RWPE2 (cell line): ENCODE measurements around the gene NDRG3.
A peak's percentile ranks its signal among the peaks of the same experiment; 100 is the strongest.

ENCODE experiments used
- ATAC-seq: fragments of 200-7000 bp; cut with Tn5 transposase; 3 replicates; pipeline ENCODE4 v1.9.1; 2021; ENCODE audit warnings: low read depth
- DNase-seq: peaks from one replicate; pipeline ENCODE4 v3.0.0-alpha.2; 2020; ENCODE audit warnings: low spot score
- H3K27ac ChIP-seq: fragments of 450-650 bp; 2 replicates; pipeline ENCODE4 v1.5.1; 2017; ENCODE audit warnings: mild to moderate bottlenecking; ENCODE audit not compliant: poor library complexity, severe bottlenecking
- H3K27me3 ChIP-seq: fragments of 250-450 bp; sonication (Bioruptor Pico); 2 replicates; pipeline ENCODE4 v1.5.1; 2021; ENCODE audit warnings: mild to moderate bottlenecking, moderate library complexity; ENCODE audit not compliant: insufficient read depth, poor library complexity, severe bottlenecking
- H3K36me3 ChIP-seq: fragments of 250-450 bp; sonication (Bioruptor Pico); 2 replicates; pipeline ENCODE4 v1.5.1; 2020; ENCODE audit warnings: low read depth, mild to moderate bottlenecking, moderate library complexity
- H3K4me1 ChIP-seq: fragments of 250-450 bp; sonication (Bioruptor Pico); 2 replicates; pipeline ENCODE4 v1.5.1; 2021; ENCODE audit warnings: mild to moderate bottlenecking, moderate library complexity; ENCODE audit not compliant: insufficient read depth, poor library complexity, severe bottlenecking
- H3K4me3 ChIP-seq: fragments of 250-450 bp; sonication (Bioruptor Pico); 2 replicates; pipeline ENCODE4 v1.5.1; 2021; ENCODE audit warnings: mild to moderate bottlenecking, moderate library complexity; ENCODE audit not compliant: severe bottlenecking
- H3K9me3 ChIP-seq: fragments of 250-450 bp; sonication (Bioruptor Pico); 2 replicates; pipeline ENCODE4 v1.5.1; 2021; ENCODE audit warnings: mild to moderate bottlenecking, moderate library complexity; ENCODE audit not compliant: severe bottlenecking
- TF ChIP-seq, protein P1 (sequence below): fragments of 450-650 bp; IDR thresholded peaks from one replicate; pipeline ENCODE4 v1.5.1; 2017; ENCODE audit warnings: mild to moderate bottlenecking, moderate library complexity; ENCODE audit not compliant: poor library complexity, severe bottlenecking

The NDRG3 gene

DNA sequence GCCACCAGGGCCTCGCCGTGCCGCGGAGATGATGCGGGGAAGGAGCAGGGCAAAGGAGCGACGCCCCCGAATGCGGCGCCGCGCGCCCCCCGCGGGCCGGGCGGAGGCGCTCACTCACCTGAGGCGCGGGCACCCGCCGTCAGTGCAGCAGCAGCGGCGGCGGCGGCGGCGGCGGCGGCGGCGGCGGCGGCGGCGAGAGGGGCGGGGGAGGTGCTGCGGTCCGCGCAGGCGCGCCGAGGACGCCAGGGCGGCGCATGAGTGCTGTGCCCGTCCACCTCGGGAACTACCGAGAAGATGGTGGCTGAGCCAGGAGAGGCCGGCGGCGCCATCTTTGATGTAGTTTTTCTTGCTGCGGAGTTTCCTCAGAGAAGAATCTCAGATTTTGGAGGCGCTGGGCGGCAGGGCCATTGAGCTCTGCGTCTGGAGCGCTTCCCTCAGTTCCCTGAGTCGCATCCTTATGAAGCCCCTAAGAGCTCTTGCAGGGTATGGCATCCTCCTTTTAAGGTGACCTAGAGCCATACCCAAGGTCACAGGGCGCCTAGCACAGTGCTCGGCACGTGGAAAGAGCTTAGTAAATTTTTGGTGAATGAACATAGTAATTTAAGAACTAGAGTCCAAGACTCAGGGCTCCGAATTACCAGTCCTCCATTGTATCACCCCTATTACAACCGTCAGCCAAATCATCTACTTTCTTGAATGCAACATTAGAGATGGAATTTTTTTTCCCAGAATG lies at the start of gene NDRG3:
TSS of gene NDRG3 (minus strand) at position 164 of the 733 bp plus-strand sequence. CDS start 24,355 bp downstream, outside the sequence.
- peaks cover 5% of the 10 kb centered on the region for H3K4me1 ChIP-seq
- TF ChIP-seq, protein P1, sequence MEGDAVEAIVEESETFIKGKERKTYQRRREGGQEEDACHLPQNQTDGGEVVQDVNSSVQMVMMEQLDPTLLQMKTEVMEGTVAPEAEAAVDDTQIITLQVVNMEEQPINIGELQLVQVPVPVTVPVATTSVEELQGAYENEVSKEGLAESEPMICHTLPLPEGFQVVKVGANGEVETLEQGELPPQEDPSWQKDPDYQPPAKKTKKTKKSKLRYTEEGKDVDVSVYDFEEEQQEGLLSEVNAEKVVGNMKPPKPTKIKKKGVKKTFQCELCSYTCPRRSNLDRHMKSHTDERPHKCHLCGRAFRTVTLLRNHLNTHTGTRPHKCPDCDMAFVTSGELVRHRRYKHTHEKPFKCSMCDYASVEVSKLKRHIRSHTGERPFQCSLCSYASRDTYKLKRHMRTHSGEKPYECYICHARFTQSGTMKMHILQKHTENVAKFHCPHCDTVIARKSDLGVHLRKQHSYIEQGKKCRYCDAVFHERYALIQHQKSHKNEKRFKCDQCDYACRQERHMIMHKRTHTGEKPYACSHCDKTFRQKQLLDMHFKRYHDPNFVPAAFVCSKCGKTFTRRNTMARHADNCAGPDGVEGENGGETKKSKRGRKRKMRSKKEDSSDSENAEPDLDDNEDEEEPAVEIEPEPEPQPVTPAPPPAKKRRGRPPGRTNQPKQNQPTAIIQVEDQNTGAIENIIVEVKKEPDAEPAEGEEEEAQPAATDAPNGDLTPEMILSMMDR = peak; percentile 77
- H3K36me3 ChIP-seq = peaks cover 6% of the 10 kb centered on the region; the same call in 1 of the 2 replicates
- peak; percentile 91 for ATAC-seq
- DNase-seq = peak; percentile 100
- peak within 1 kb of the TSS; percentile 10 for H3K27ac ChIP-seq
- no peaks in the 10 kb centered on the region for H3K27me3 ChIP-seq
- H3K9me3 ChIP-seq = no peaks in the 10 kb centered on the region
- H3K4me3 ChIP-seq = peak within 1 kb of the TSS; percentile 63

DNA sequence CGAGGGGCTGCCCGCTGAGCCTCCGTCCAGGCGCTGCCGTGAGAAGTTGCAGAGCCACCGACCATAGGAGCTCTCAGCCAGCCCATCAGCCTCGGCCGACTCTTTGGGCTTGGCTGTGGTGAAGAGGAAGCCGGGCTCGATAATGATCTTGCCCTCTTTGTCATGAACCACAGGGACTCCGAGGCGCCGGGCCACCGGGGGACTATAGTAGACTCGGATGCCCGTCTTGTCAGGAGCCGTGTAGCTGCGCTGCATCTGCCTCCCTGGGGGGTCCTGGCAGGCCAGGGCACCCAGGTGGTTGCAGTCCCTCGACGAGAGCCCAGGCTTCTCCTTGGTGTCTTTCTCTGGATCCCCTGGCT lies 48.2 kb upstream of the NDRG3 start:
- TF ChIP-seq, protein P1 = no peak
- ATAC-seq (no peak), DNase-seq (peak; percentile 89)
- Histone ChIP-seq H3K36me3 (peaks cover 100% of the 10 kb centered on the region), H3K4me1 (no peaks in the 10 kb centered on the region), H3K4me3 (no peak overlapping the region), H3K27me3 (no peaks in the 10 kb centered on the region), H3K27ac (no peak overlapping the region), H3K9me3 (no peaks in the 10 kb centered on the region)

DNA sequence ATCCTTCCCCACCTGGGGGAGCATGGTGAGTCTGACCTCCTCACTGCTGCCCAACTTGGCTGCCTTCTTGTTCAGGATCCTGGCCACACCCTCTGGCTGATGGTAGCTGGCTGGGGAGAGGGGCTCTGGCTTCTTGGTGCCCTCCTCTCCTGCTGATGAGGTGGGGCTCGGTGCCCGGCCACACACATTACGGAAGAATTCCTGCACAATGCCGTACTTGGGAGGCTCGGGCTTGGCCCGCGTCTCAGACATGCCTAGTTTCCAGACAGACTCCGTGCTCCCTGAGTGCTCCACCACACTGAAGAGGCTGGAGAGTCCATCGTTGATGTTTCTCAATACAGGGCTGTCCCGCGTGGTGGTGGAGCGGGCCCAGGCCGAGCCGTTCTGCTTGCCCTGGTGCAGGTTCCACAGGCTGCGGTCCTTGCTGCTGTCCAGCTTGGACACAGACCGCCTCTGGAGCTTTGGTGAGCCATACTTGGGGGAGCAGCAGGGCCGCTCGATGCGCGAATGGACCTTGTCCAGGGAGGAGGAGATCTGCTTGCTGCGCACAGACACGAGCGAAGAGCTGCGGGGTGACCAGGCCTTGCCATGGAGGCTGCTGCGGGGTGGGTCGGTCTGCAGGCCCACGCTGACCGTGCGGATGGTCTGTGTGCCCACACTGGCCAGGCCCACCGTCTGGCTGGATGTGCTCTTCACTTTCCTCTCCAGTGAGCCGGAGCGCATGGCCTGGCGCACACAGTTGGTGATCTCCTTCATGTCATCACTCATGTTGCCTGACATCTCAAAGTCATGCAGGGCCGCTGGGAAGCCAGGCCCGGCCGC lies 47.6 kb upstream of the NDRG3 start:
- no peaks in the 10 kb centered on the region for H3K4me1 ChIP-seq
- ATAC-seq (no peak), DNase-seq (peak; percentile 85)
- TF ChIP-seq, protein P1 = no peak
- peaks cover 98% of the 10 kb centered on the region for H3K36me3 ChIP-seq
- H3K27me3 ChIP-seq = no peaks in the 10 kb centered on the region
- H3K4me3 ChIP-seq = no peak overlapping the region
- no peaks in the 10 kb centered on the region for H3K9me3 ChIP-seq
- no peak overlapping the region for H3K27ac ChIP-seq

DNA sequence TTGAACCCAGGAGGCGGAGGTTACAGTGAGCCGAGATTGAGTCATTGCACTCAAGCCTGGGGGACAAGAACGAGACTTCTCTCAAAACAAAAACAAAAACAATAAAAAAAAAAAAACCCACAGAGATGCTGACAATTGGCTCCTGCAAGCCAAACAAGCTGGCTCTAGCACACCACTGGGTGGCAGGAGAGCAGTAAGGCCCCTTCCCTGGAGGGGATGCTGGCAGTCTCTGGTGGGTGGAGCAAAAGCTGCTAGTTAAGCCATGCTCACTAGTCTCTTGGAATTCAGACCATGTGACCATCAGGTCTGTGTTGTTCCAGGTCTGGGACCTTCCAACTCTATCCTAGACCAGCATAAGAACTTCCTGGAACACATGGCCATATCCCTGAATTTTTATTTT lies 46.5 kb upstream of the NDRG3 start:
- H3K9me3 ChIP-seq = no peaks in the 10 kb centered on the region
- no peak overlapping the region for H3K27ac ChIP-seq
- ATAC-seq (peak; percentile 80), DNase-seq (no peak)
- H3K4me1 ChIP-seq = no peaks in the 10 kb centered on the region
- no peaks in the 10 kb centered on the region for H3K27me3 ChIP-seq
- no peak overlapping the region for H3K4me3 ChIP-seq
- peaks cover 94% of the 10 kb centered on the region for H3K36me3 ChIP-seq
- TF ChIP-seq, protein P1 = peak; percentile 79

DNA sequence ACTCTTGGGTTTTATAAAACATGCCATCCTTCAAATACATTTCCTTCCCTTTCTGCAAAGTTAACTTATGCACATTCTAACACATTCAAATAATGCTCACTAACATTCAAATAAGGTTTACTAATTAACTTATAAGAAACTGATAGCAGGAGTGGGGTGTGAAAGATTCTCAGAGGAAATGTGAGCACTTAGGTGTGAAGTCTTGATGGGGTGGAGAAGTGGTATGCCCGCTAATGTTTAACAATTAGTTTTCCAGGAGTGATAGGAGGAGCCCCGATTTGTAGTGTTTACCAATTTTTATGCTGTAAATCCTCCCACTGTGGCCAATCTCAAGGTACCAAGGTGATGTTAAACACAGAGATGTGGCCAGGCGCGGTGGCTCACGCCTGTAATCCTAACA lies 46.0 kb upstream of the NDRG3 start:
- TF ChIP-seq, protein P1 = no peak
- H3K36me3 ChIP-seq = peaks cover 94% of the 10 kb centered on the region
- H3K27ac ChIP-seq = no peak overlapping the region
- H3K9me3 ChIP-seq = no peaks in the 10 kb centered on the region
- no peak for ATAC-seq
- no peaks in the 10 kb centered on the region for H3K4me1 ChIP-seq
- no peak for DNase-seq
- H3K4me3 ChIP-seq = no peak overlapping the region
- H3K27me3 ChIP-seq = no peaks in the 10 kb centered on the region
